Measurements from ENCODE around the gene LRP1B. TPM values are rescaled to one million over a fixed set of nuclear protein-coding genes. Genes with fewer than 3 reads are reported as not detected.

The LRP1B gene
- total RNA-seq, 1 experiment from 2014 or later = 0.52 TPM

- CTCF ChIA-PET = no interaction called here
Observed at GRCh38 chr2:140183056-140183765, 1947.6 kb downstream of the LRP1B start.

More at GRCh38 chr2:140183056-140183765, 1947.6 kb downstream of the LRP1B start:
- no peaks in the 10 kb centered on the region for H3K27me3 Mint-ChIP-seq (ENCODE audit: low read depth)
- DNase-seq (ENCODE audit: low spot score) = no peak
- POLR2A ChIA-PET = no interaction called here
- no peak for ATAC-seq
- no peak overlapping the region for H3K27ac Mint-ChIP-seq
- H3K4me1 Mint-ChIP-seq = peaks cover 16% of the 10 kb centered on the region
- TF ChIP-seq E2F1 (CRISPR knock-in tag; IDR thresholded peaks at IDR 0.05) = no peak
- no peak for TF ChIP-seq NR2C2 (CRISPR knock-in tag; IDR thresholded peaks at IDR 0.05)
- no peak for TF ChIP-seq GRHL2 (CRISPR knock-in tag; IDR thresholded peaks at IDR 0.05; ENCODE audit: insufficient replicate concordance, severe bottlenecking)
- no peak for TF ChIP-seq ZNF121 (CRISPR knock-in tag; IDR thresholded peaks at IDR 0.05)
- no peak for TF ChIP-seq ZNF263 (CRISPR knock-in tag; IDR thresholded peaks at IDR 0.05; ENCODE audit: low read depth)
- no peak for TF ChIP-seq FOXK1 (CRISPR knock-in tag; IDR thresholded peaks at IDR 0.05)
- TF ChIP-seq TP53 (CRISPR knock-in tag; IDR thresholded peaks at IDR 0.05) = no peak
- TF ChIP-seq ZNF512 (CRISPR knock-in tag; IDR thresholded peaks at IDR 0.05; ENCODE audit: borderline replicate concordance) = no peak
- TF ChIP-seq E2F5 (CRISPR knock-in tag; IDR thresholded peaks at IDR 0.05) = no peak
- TF ChIP-seq ZNF423 (CRISPR knock-in tag; IDR thresholded peaks at IDR 0.05) = no peak
- no peak for TF ChIP-seq ZNF671 (CRISPR knock-in tag; IDR thresholded peaks at IDR 0.05)
- TF ChIP-seq GABPB1 (CRISPR knock-in tag; IDR thresholded peaks at IDR 0.05) = no peak
- TF ChIP-seq MXD4 (CRISPR knock-in tag; IDR thresholded peaks at IDR 0.05; ENCODE audit: borderline replicate concordance) = no peak
- no peak for TF ChIP-seq ELF4 (CRISPR knock-in tag; IDR thresholded peaks at IDR 0.05; ENCODE audit: low read depth)
- TF ChIP-seq ATF1 (CRISPR knock-in tag; IDR thresholded peaks at IDR 0.05) = no peak
- H3K4me3 Mint-ChIP-seq = no peak overlapping the region
- H3K36me3 Mint-ChIP-seq = no peaks in the 10 kb centered on the region
- no peaks in the 10 kb centered on the region for H3K9me3 Mint-ChIP-seq

Small RNAs within 50 kb of the gene (microRNA-seq; reads per million reads assigned to microRNA genes)
- gene MIR7157 (ENCODE audit: borderline number of aligned reads) = not detected

All from WTC11 (cell line).